K562 treated with DMSO at 1 percent for 24 hours (cell line): ENCODE measurements around the gene SURF1. TPM values are rescaled to one million over a fixed set of nuclear protein-coding genes. Genes with fewer than 3 reads are reported as not detected.

Experiments
- total RNA-seq: library from RNA; unstranded; fragments of 300-600 nt; gene quantifications from 2 replicates; pipeline ENCODE4 v1.2.3, GENCODE V29; 2022; ENCODE audit warnings: low read depth; ENCODE audit not compliant: insufficient read depth

The SURF1 gene
- 54.6 and 55.3 TPM in 2 replicates for total RNA-seq

DNA sequence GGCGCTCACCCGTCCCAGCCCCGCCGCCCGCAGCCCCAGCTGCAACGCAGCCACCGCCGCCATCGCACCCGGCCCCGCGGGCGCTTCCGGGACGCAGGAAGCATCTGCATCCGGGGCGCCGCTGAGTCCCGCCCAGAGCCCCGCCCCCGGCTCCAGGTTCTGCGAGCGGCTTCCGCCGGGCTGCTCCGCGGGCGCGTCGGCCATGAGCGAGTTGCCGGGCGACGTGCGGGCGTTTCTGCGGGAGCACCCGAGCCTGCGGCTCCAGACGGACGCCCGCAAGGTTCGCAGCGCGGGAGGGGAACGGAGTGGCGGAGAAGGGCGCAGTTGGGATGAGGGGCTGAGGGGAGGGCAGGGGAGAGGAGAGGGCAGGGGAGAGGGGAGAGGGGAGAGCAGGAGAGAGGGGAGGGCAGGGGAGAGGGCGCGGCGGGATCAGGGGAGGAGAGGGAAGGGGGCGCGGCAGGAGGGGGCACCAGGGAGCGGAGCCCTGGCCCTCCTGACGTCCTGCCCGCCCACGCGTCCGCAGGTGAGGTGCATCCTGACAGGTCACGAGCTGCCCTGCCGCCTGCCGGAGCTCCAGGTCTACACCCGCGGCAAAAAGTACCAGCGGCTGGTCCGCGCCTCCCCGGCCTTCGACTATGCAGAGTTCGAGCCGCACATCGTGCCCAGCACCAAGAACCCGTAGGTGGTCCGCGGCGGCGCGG is at the start of gene SURF1, which contains the start of gene SURF2:
TSS of gene SURF1 (minus strand) at position 97 of the 701 bp plus-strand sequence. CDS start at position 63, 34 bp downstream.
TSS of gene SURF2 (plus strand) at position 160 of the 701 bp plus-strand sequence. CDS start at position 203, 43 bp downstream.

DNA sequence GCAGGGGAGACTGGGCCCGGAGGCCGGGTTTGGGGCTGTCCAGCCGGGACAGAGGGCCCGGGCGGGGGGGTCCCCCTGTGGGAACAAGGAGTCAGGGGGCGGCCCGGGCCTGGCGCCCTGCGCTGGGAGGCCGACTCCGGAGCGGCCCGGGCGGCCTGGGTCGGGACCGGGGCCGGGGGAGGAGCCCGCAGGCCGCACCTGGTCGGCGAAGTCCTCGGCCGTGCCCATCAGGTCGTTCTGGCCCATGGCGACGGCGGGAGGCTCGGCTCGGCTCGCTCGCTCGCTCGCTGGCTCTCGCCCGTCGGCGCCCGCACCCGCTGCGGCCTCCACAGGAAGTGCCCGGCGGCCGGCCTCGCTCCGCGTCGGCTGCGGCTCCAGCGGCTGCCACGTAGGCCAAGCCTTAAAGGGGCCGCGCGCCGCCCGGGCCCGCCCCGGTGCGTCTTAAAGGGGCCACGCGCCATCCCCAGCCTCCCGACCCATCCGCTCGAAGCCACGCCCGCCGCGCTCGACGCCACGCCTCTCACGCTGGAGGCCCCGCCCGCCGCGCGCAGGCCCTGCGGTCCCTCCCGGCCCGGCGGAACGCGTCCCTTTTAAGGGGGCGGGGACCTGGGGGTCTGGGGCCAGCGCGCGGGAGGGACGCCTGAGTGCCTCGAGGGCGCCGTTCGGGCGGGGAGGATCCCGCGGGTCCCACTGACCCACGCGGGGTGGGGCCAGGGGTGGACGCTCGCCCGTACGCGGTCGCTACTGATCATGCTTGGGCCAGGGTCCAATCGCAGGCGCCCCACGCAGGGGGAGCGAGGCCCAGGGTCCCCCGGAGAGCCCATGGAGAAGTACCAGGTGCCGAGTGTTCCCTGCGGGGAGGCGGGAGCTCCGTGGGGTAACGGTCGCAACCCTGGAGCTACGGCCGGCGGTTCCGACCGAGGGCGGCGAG is 19.7 kb upstream of the SURF1 start, which contains the start of the genes STKLD1 and SURF4:
TSS of gene STKLD1 (plus strand) at position 643 of the 931 bp plus-strand sequence. CDS start at position 751, 108 bp downstream.
TSS of gene SURF4 (minus strand) at position 337 of the 931 bp plus-strand sequence. CDS start at position 246, 91 bp downstream.

GRCh38 chr9:133347985-133348717 is 8.1 kb downstream of the SURF1 start, which contains the start of the genes MED22 and RPL7A:
Gene MED22 (minus strand): TSS chr9:133348131. CDS start chr9:133346662, 1,469 bp downstream.
Gene RPL7A (plus strand): TSS chr9:133348218. CDS start chr9:133348244, 26 bp downstream.

DNA sequence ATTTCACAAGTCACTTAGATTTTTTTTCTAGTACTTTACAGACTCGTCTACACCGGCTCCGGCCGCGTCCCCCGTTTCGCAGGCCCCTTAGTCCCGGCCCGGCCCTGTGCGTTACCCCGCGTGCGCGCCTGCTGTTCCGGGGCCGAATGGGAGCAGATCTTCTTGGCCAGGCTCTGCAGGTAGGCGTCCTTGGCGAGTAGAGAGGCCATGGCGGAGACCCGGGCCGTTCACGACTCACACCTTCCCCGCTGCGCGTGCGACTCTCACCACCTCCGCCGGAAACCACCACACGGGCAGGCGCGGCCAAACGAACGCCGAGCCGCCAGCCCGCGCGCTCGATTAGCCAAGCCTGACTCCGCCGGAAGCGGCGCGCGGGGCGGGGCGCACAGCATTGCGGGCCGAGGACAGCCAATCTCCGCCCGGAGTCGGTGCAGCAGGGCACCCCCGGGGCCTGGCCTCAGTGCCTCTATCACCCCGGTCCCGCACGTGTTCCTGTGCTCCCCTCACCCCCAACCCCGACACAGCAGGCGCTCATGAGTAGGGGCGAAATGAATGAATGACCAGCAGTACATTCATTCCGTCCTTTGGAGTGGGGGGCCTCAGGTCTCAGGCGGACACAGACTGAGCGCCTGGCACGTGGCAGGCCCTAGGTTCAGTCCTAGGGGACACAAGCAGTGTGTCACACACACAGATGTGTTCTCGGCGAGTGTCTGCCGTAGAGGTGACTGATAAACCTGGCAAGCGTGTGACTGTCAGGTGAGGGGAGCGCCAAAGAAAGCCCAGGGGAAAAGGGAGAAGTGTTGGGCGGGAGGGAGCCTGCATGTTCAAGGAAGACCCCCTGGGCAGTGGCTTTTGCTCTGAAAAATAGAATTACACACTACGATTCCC is 20.1 kb downstream of the SURF1 start, which contains the start of gene SURF6:
TSS of gene SURF6 (minus strand) at position 265 of the 888 bp plus-strand sequence. CDS start at position 209, 56 bp downstream.

Other genes starting within 250 kb of the SURF1 start
- 41.1 and 53.9 TPM in 2 replicates for gene RALGDS, start 235.2 kb downstream of the SURF1 start, total RNA-seq
- 20.6 and 20.7 TPM in 2 replicates for gene GBGT1, start 192.6 kb downstream of the SURF1 start, total RNA-seq
- gene OBP2B, start 147.2 kb downstream of the SURF1 start, total RNA-seq = not detected in 2 replicates
- gene ABO, start 81.3 kb downstream of the SURF1 start, total RNA-seq = 6.8 and 14.1 TPM in 2 replicates
- gene SURF6, start 20.3 kb downstream of the SURF1 start, total RNA-seq = 23.6 and 25.8 TPM in 2 replicates
- 31.3 and 35.9 TPM in 2 replicates for gene MED22, start 8.4 kb downstream of the SURF1 start, total RNA-seq
- 5,124 and 5,344 TPM in 2 replicates for gene RPL7A, start 8.3 kb downstream of the SURF1 start, total RNA-seq
- 55.8 and 60.9 TPM in 2 replicates for gene SURF2, start 63 bp upstream of the SURF1 start, total RNA-seq
- 174 and 178 TPM in 2 replicates for gene SURF4, start 19.6 kb upstream of the SURF1 start, total RNA-seq
- 0.63 and 2.1 TPM in 2 replicates for gene STKLD1, start 19.9 kb upstream of the SURF1 start, total RNA-seq
- gene REXO4, start 61.5 kb upstream of the SURF1 start, total RNA-seq = 28.6 and 30.7 TPM in 2 replicates
- gene ADAMTS13, start 65.9 kb upstream of the SURF1 start, total RNA-seq = 0.79 and 1.3 TPM in 2 replicates
- gene CACFD1, start 103.5 kb upstream of the SURF1 start, total RNA-seq = 16.9 and 18.2 TPM in 2 replicates
- gene SLC2A6, start 122.6 kb upstream of the SURF1 start, total RNA-seq = 11.6 and 11.7 TPM in 2 replicates
- gene MYMK, start 168.5 kb upstream of the SURF1 start, total RNA-seq = not detected in 2 replicates
- not detected in 2 replicates for gene ADAMTSL2, start 178.2 kb upstream of the SURF1 start, total RNA-seq